Heart left ventricle (tissue), 16 donors: ENCODE measurements around the gene AACS. TPM values are rescaled to one million over a fixed set of nuclear protein-coding genes. Genes with fewer than 3 reads are reported as not detected.

Source experiments
- ATAC-seq, 4 donors: fragments of 200-7000 bp; cut with Tn5 transposase; one replicate each; pipeline ENCODE4 v1.9.1; 2020 to 2022; ENCODE audit warnings: moderate library complexity in 4 of 4, mild to moderate bottlenecking in 3 of 4, moderate number of reproducible peaks in 1 of 4
- DNase-seq, 5 donors: peaks; one replicate each; pipeline ENCODE4 v3.0.0-alpha.2; 2020
- H3K27ac ChIP-seq, 12 donors: fragments of 200-600 bp; sonication (generic) in 4 of 12; one replicate each; pipeline versions ENCODE4 v1.5.0 to v1.8.0; 2016 to 2022; ENCODE audit warnings: mild to moderate bottlenecking in 2 of 12
- H3K27me3 ChIP-seq, 9 donors: fragments of 200-600 bp; sonication (generic) in 2 of 9; one replicate each; pipeline versions ENCODE4 v1.5.1 to v1.8.0; 2016 to 2022; ENCODE audit warnings: mild to moderate bottlenecking in 3 of 9
- H3K36me3 ChIP-seq, 9 donors: fragments of 200-600 bp; sonication (generic) in 2 of 9; one replicate each; pipeline versions ENCODE4 v1.5.0 to v1.8.0; 2018 to 2022; ENCODE audit warnings: mild to moderate bottlenecking in 2 of 9
- H3K4me1 ChIP-seq, 12 donors: fragments of 200-600 bp; sonication (generic) in 4 of 12; one replicate each; pipeline versions ENCODE4 v1.5.0 to v1.8.0; 2016 to 2022; ENCODE audit warnings: mild to moderate bottlenecking in 3 of 12
- H3K4me3 ChIP-seq, 12 donors: fragments of 200-600 bp; sonication (generic) in 4 of 12; one replicate each; pipeline versions ENCODE4 v1.5.0 to v1.8.0; 2017 to 2022; ENCODE audit warnings: mild to moderate bottlenecking in 9 of 12, moderate library complexity in 4 of 12
- H3K9me3 ChIP-seq, 12 donors: fragments of 200-600 bp; sonication (generic) in 4 of 12; one replicate each; pipeline versions ENCODE4 v1.5.0 to v1.8.0; 2016 to 2022; ENCODE audit warnings: mild to moderate bottlenecking in 1 of 12
- POLR2A ChIP-seq, 2 donors: fragments of 450-650 bp; IDR thresholded peaks; one replicate each; pipeline ENCODE4 v1.6.1; 2017; ENCODE audit warnings: antibody characterized with exemption in 2 of 2, mild to moderate bottlenecking in 2 of 2, moderate library complexity in 2 of 2
- WGBS, 4 donors: extraction: QIAGEN DNeasy Blood & Tissue Kit in 2 of 4; methylation state at CpG; one replicate each; pipeline versions ENCODE4 v1.1.5 to v1.1.7; 2013 to 2018; 5-methylcytosine and 5-hydroxymethylcytosine counted together
- intact Hi-C, 10 donors: fragments of 100-400 bp; cut with DNase I; formaldehyde crosslinking; loops; one replicate each; pipeline versions ENCODE4 v1.11.1 to v1.14.2; 2022
- polyA plus RNA-seq, 2 donors: library from polyadenylated mRNA; stranded (reverse); fragments of 200-250 nt; gene quantifications; one replicate each; pipeline ENCODE4 v1.2.3, GENCODE V29; 2013
- total RNA-seq, 9 donors: library from RNA; depleted of rRNA in 2 of 9; stranded (reverse); fragments of >200 nt in 2 of 9; fragmentation: NEBNext Ultra II Directional in 3 of 9; extraction: Animal tissue kit (Norgen Biotek cat#: 25700) in 3 of 9; gene quantifications; one replicate each; pipeline versions ENCODE4 v1.1.0 to v1.2.4, GENCODE V29; 2016 to 2023
- TF ChIP-seq, protein P1 (sequence below), 12 donors: fragments of 200-600 bp; sonication (generic) in 4 of 12; IDR thresholded peaks; one replicate each; pipeline versions ENCODE4 v1.5.0 to v1.8.0; 2018 to 2022; ENCODE audit warnings: antibody characterized with exemption in 12 of 12, mild to moderate bottlenecking in 5 of 12
- donor health status: ischemic (EF 13 %, LVEDD 7.1; RV severe dilation, severe dysfunction).
- donor health status: healthy with polysubstance abuse.
- donor health status: DM: no; HTN: yes; CAD: no.
- donor health status: DM: no; HTN: no; CAD: no.
- donor health status: ischemic (EF 25% LVEDD 6.9; RV normal size, moderate dysfunction).
- donor health status: ischemic (EF 25% LVEDD 5.7; RV mildly dilated, moderate dysfunction).
- donor health status: healthy.
- donor health status: DM: yes; HTN: yes; CAD: no.
- donor health status: ischemic (EF 35%, LVEDD 5.7; RV mildly dilated, moderate dysfunction).
- donor health status: nonischemic (EF 11% LVEDD 7.7; RV severe dilation, severe dysfunction).
- donor health status: DM: yes; HTN: yes; CAD: no.
- donor health status: PGD.
- donor health status: ischemic (EF 29% LVEDD 5.4; RV normal size, mild dysfunction).
- donor health status: nonischemic (EF 23%, LVEDD 6.1; RV moderate dilation, normal function).

AACS gene
- total and polyA plus RNA-seq, 11 donors = 7.4 to 19.3 (median 12.4) TPM

GRCh38 chr12:125093681-125094330 is 28.6 kb downstream of the AACS start:
- intact Hi-C loops = loop anchor here in 2 of 10 donors (10.0 kb wide), 2 partner anchors 91 to 311 kb away; partner anchors contain the start of gene TMEM132B (in 1 of the 2)
- Histone ChIP-seq H3K36me3 (peaks cover 0 to 34% (median 14%) of the 10 kb centered on the region in 9 donors), H3K4me1 (peaks cover 0 to 12% (median under 1%) of the 10 kb centered on the region in 12 donors), H3K27me3 (no peaks in the 10 kb centered on the region), H3K4me3 (no peak overlapping the region), H3K9me3 (no peaks in the 10 kb centered on the region), H3K27ac (peak overlapping the region in 1 of 12 donors; percentile 5)
- WGBS, 4 donors = 84 to 88% (median 86%) methylated on average over 25 to 26 of the region's 26 CpGs
- TF ChIP-seq POLR2A (IDR thresholded peaks at IDR 0.05) = no peak
- TF ChIP-seq, protein P1, sequence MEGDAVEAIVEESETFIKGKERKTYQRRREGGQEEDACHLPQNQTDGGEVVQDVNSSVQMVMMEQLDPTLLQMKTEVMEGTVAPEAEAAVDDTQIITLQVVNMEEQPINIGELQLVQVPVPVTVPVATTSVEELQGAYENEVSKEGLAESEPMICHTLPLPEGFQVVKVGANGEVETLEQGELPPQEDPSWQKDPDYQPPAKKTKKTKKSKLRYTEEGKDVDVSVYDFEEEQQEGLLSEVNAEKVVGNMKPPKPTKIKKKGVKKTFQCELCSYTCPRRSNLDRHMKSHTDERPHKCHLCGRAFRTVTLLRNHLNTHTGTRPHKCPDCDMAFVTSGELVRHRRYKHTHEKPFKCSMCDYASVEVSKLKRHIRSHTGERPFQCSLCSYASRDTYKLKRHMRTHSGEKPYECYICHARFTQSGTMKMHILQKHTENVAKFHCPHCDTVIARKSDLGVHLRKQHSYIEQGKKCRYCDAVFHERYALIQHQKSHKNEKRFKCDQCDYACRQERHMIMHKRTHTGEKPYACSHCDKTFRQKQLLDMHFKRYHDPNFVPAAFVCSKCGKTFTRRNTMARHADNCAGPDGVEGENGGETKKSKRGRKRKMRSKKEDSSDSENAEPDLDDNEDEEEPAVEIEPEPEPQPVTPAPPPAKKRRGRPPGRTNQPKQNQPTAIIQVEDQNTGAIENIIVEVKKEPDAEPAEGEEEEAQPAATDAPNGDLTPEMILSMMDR (IDR thresholded peaks at IDR 0.05) = no peak
- no peak for DNase-seq
- no peak for ATAC-seq

GRCh38 chr12:125096894-125097293 is 31.7 kb downstream of the AACS start:
- ATAC-seq (no peak), DNase-seq (no peak)
- Histone ChIP-seq H3K27ac (no peak overlapping the region), H3K4me3 (no peak overlapping the region), H3K4me1 (peaks cover 0 to 20% (median 2%) of the 10 kb centered on the region in 12 donors), H3K9me3 (no peaks in the 10 kb centered on the region), H3K36me3 (peaks cover 0 to 13% (median 5%) of the 10 kb centered on the region in 9 donors), H3K27me3 (no peaks in the 10 kb centered on the region)
- intact Hi-C loops = loop anchor here in 2 of 10 donors (10.0 kb wide), 2 partner anchors 88 to 308 kb away; partner anchors contain the start of gene TMEM132B (in 1 of the 2)
- no peak for TF ChIP-seq POLR2A (IDR thresholded peaks at IDR 0.05)
- TF ChIP-seq, protein P1 (IDR thresholded peaks at IDR 0.05) = no peak
- 81 to 89% (median 87%) methylated on average over 6 to 7 of the region's 7 CpGs for WGBS, 4 donors

- Histone ChIP-seq H3K9me3 (no peaks in the 10 kb centered on the region), H3K4me1 (peaks cover 0 to 20% (median 2%) of the 10 kb centered on the region in 12 donors), H3K27me3 (no peaks in the 10 kb centered on the region), H3K36me3 (peaks cover 0 to 10% (median 1%) of the 10 kb centered on the region in 9 donors), H3K4me3 (no peak overlapping the region), H3K27ac (no peak overlapping the region)
- WGBS, 4 donors = 55 to 69% (median 67%) methylated on average over 12 of the region's 12 CpGs
- ATAC-seq (peak in 1 of 4 donors; percentile 60), DNase-seq (peak in 2 of 5 donors; percentile 36 to 40)
- no peak for TF ChIP-seq POLR2A (IDR thresholded peaks at IDR 0.05)
- TF ChIP-seq, protein P1 (IDR thresholded peaks at IDR 0.05) = no peak
- intact Hi-C loops = loop anchor here in 2 of 10 donors (10.0 kb wide), 2 partner anchors 87 to 307 kb away; partner anchors contain the start of gene TMEM132B (in 1 of the 2)
Observed at GRCh38 chr12:125097427-125097826, 32.2 kb downstream of the AACS start.

GRCh38 chr12:125098676-125099408 is 33.6 kb downstream of the AACS start:
- Histone ChIP-seq H3K9me3 (no peaks in the 10 kb centered on the region), H3K36me3 (peaks cover 0 to 22% (median 11%) of the 10 kb centered on the region in 9 donors), H3K27me3 (no peaks in the 10 kb centered on the region), H3K4me3 (no peak overlapping the region), H3K27ac (no peak overlapping the region), H3K4me1 (peaks cover 0 to 15% (median 2%) of the 10 kb centered on the region in 12 donors)
- no peak for DNase-seq
- intact Hi-C loops = loop anchor here in 2 of 10 donors (10.0 kb wide), 2 partner anchors 86 to 306 kb away; partner anchors contain the start of gene TMEM132B (in 1 of the 2)
- ATAC-seq = no peak
- 43 to 48% (median 47%) methylated on average over 15 of the region's 15 CpGs for WGBS, 4 donors
- TF ChIP-seq, protein P1 (IDR thresholded peaks at IDR 0.05) = no peak
- TF ChIP-seq POLR2A (IDR thresholded peaks at IDR 0.05) = no peak
